PC-9 (cell line): ENCODE measurements around the gene PRM2. TPM values are rescaled to one million over a fixed set of nuclear protein-coding genes. Genes with fewer than 3 reads are reported as not detected.

Experiments used
- BruUV-seq: library from RNA; stranded (reverse); fragments of 400-500 nt; replicated peaks from 2 replicates; lab custom pipeline; 2021; lab: Mats Ljungman, UMichigan
- CTCF ChIA-PET: fragments of 300-600 bp; sonication (Branson Sonifier 250); formaldehyde crosslinking; loops from one replicate; lab custom pipeline; 2022; ENCODE audit warnings: antibody characterized with exemption; lab: Charles Lee
- POLR2A ChIA-PET: fragments of 300-600 bp; sonication (Branson Sonifier 250); formaldehyde crosslinking; loops from one replicate; lab custom pipeline; 2022; ENCODE audit warnings: antibody characterized with exemption; ENCODE audit not compliant: unreplicated experiment; lab: Charles Lee
- DNase-seq, 2 experiments: peaks; one replicate each; pipeline versions ENCODE4 v3.0.0 to v3.0.0-alpha.2; 2015 to 2022; ENCODE audit warnings: mixed read lengths in 1 of 2
- H2AFZ ChIP-seq: fragments of 200-600 bp; sonication (generic); 2 replicates; pipeline ENCODE4 v1.8.1; 2017; ENCODE audit warnings: antibody characterized with exemption
- H3F3A ChIP-seq: fragments of 200-600 bp; sonication (generic); 2 replicates; pipeline ENCODE4 v1.8.1; 2017; ENCODE audit warnings: antibody characterized with exemption, mild to moderate bottlenecking, low read depth; ENCODE audit not compliant: insufficient read depth
- H3K27ac ChIP-seq: fragments of 200-600 bp; sonication (generic); 2 replicates; pipeline ENCODE4 v1.6.1; 2016; ENCODE audit warnings: mixed run types
- H3K27me3 ChIP-seq: fragments of 200-600 bp; sonication (generic); 2 replicates; pipeline ENCODE4 v1.6.1; 2016; ENCODE audit warnings: low read depth, mixed run types; ENCODE audit not compliant: insufficient read depth
- H3K36me3 ChIP-seq: fragments of 200-600 bp; sonication (generic); 2 replicates; pipeline ENCODE4 v1.6.1; 2016; ENCODE audit warnings: low read depth, mixed run types
- H3K4me1 ChIP-seq: fragments of 200-600 bp; sonication (generic); replicated peaks from 2 replicates; pipeline ENCODE4 v1.6.1; 2016; ENCODE audit warnings: mixed run types; ENCODE audit not compliant: insufficient read depth
- H3K4me2 ChIP-seq: fragments of 200-600 bp; sonication (generic); 2 replicates; pipeline ENCODE4 v1.6.1; 2017; ENCODE audit warnings: mixed run types
- H3K4me3 ChIP-seq: fragments of 200-600 bp; sonication (generic); 2 replicates; pipeline ENCODE4 v1.6.1; 2016; ENCODE audit warnings: mixed run types
- H3K79me2 ChIP-seq: fragments of 200-600 bp; sonication (generic); 2 replicates; pipeline ENCODE4 v1.6.1; 2017; ENCODE audit warnings: low read depth, mixed run types
- H3K9me2 ChIP-seq: fragments of 200-600 bp; sonication (generic); 2 replicates; pipeline ENCODE4 v1.8.1; 2017; ENCODE audit warnings: mild to moderate bottlenecking; ENCODE audit not compliant: insufficient read depth
- H3K9me3 ChIP-seq: fragments of 200-600 bp; sonication (generic); 2 replicates; pipeline ENCODE4 v1.8.1; 2016; ENCODE audit warnings: low read depth; ENCODE audit not compliant: insufficient read depth
- H4K20me1 ChIP-seq: fragments of 200-600 bp; sonication (generic); 2 replicates; pipeline ENCODE4 v1.8.1; 2017; ENCODE audit not compliant: insufficient read depth
- CTCF ChIP-seq: fragments of 200-600 bp; sonication (generic); conservative IDR thresholded peaks from 2 replicates; pipeline ENCODE4 v1.6.1; 2017; ENCODE audit warnings: mixed run types, antibody characterized with exemption, mild to moderate bottlenecking, moderate library complexity
- EZH2 ChIP-seq: fragments of 200-600 bp; sonication (generic); IDR thresholded peaks from 2 replicates; pipeline ENCODE4 v1.8.0; 2017; ENCODE audit warnings: antibody characterized with exemption, low read depth
- intact Hi-C: fragments of 100-400 bp; cut with micrococcal nuclease; formaldehyde crosslinking; loops from one replicate; pipeline ENCODE4 v1.10.0; 2022; ENCODE audit not compliant: unreplicated experiment
- total RNA-seq: library from RNA; stranded (reverse); gene quantifications from 2 replicates; pipeline ENCODE4 v1.2.3, GENCODE V29; 2021

The PRM2 gene
- total RNA-seq, 1 experiment from 2014 or later: not detected

- H3K27me3 ChIP-seq: peaks cover 10% of the 10 kb centered on the region; the same call in 1 of the 2 replicates
- intact Hi-C loops: no loop called here
- no peak overlapping the region for H3K4me2 ChIP-seq
- no peaks in the 10 kb centered on the region for H4K20me1 ChIP-seq
- no peaks in the 10 kb centered on the region for H3F3A ChIP-seq
- no peak for DNase-seq
- TF ChIP-seq EZH2 (no peak), CTCF (no peak)
- no peaks in the 10 kb centered on the region for H3K36me3 ChIP-seq
- no peaks in the 10 kb centered on the region for H3K79me2 ChIP-seq
- H3K4me3 ChIP-seq: no peak overlapping the region
- POLR2A ChIA-PET: no interaction called here
- no peaks in the 10 kb centered on the region for H3K9me3 ChIP-seq
- H3K9me2 ChIP-seq: no peaks in the 10 kb centered on the region
- BruUV-seq: no TSS peak
- CTCF ChIA-PET: no interaction called here
- no peaks in the 10 kb centered on the region for H3K4me1 ChIP-seq
- no peak overlapping the region for H2AFZ ChIP-seq
- H3K27ac ChIP-seq: no peak overlapping the region
Observed at GRCh38 chr16:11271610-11272009, 4.7 kb downstream of the PRM2 start.

GRCh38 chr16:11270602-11271162 is 5.6 kb downstream of the PRM2 start:
- no peaks in the 10 kb centered on the region for H3F3A ChIP-seq
- POLR2A ChIA-PET: no interaction called here
- TF ChIP-seq CTCF (no peak), EZH2 (no peak)
- intact Hi-C loops: no loop called here
- H3K27me3 ChIP-seq: peaks cover 10% of the 10 kb centered on the region; the same call in 1 of the 2 replicates
- BruUV-seq: no TSS peak
- no peaks in the 10 kb centered on the region for H3K79me2 ChIP-seq
- H3K36me3 ChIP-seq: no peaks in the 10 kb centered on the region
- H2AFZ ChIP-seq: no peak overlapping the region
- H3K4me3 ChIP-seq: no peak overlapping the region
- H3K9me2 ChIP-seq: no peaks in the 10 kb centered on the region
- CTCF ChIA-PET: interaction anchor here (0.6 kb wide), 1 partner anchor 121 kb away, joined by 3 read pairs; no protein-coding TSS in a partner anchor
- H3K9me3 ChIP-seq: no peaks in the 10 kb centered on the region
- no peaks in the 10 kb centered on the region for H4K20me1 ChIP-seq
- H3K4me1 ChIP-seq: no peaks in the 10 kb centered on the region
- H3K27ac ChIP-seq: no peak overlapping the region
- DNase-seq: no peak
- no peak overlapping the region for H3K4me2 ChIP-seq

- POLR2A ChIA-PET: interaction anchor here (0.7 kb wide), 1 partner anchor 13 kb away, joined by 10 read pairs; the partner anchor contains the start of gene SOCS1
- H3K36me3 ChIP-seq: no peaks in the 10 kb centered on the region
- DNase-seq: no peak
- H2AFZ ChIP-seq: no peak within 1 kb of the TSS
- no peak within 1 kb of the TSS for H3K4me3 ChIP-seq
- H3F3A ChIP-seq: no peaks in the 10 kb centered on the region
- no peaks in the 10 kb centered on the region for H4K20me1 ChIP-seq
- H3K4me1 ChIP-seq: no peaks in the 10 kb centered on the region
- no peaks in the 10 kb centered on the region for H3K9me3 ChIP-seq
- no peak for TF ChIP-seq CTCF
- TF ChIP-seq EZH2: no peak
- CTCF ChIA-PET: interaction anchor here (0.6 kb wide), 1 partner anchor 76 kb away, joined by 6 read pairs; no protein-coding TSS in a partner anchor
- no peaks in the 10 kb centered on the region for H3K79me2 ChIP-seq
- peaks cover 10% of the 10 kb centered on the region; the same call in 1 of the 2 replicates for H3K27me3 ChIP-seq
- no peak within 1 kb of the TSS for H3K27ac ChIP-seq
- H3K4me2 ChIP-seq: no peak within 1 kb of the TSS
- BruUV-seq: no TSS peak
- no peaks in the 10 kb centered on the region for H3K9me2 ChIP-seq
- intact Hi-C loops: no loop called here
Observed at GRCh38 chr16:11268921-11269375, 7.3 kb downstream of the PRM2 start, which contains the start of gene TNP2. Gene TNP2, minus strand, starts transcription at chr16:11269325. Its CDS starts 63 bp downstream, at chr16:11269262.
